GM12874 (cell line): Measurements from ENCODE around the gene ARSI.

Experiments
- CTCF ChIP-seq: IDR thresholded peaks from 2 replicates; pipeline ENCODE4 v1.5.1; 2011; ENCODE audit warnings: low read depth, mild to moderate bottlenecking, control low read depth, low read length, moderate library complexity; ENCODE audit not compliant: insufficient read depth

ARSI gene

GRCh38 chr5:150302301-150303069 is at the start of gene ARSI:
Gene ARSI, minus strand, starts transcription at chr5:150302905. Its CDS starts 532 bp downstream, at chr5:150302373.
- TF ChIP-seq CTCF, result no peak

- peak; percentile 71 for TF ChIP-seq CTCF
Measured at GRCh38 chr5:150350524-150351344, 48.0 kb upstream of the ARSI start.

- TF ChIP-seq CTCF, result no peak
Measured at GRCh38 chr5:150349681-150350275, 47.1 kb upstream of the ARSI start.

GRCh38 chr5:150347451-150347850 is 44.7 kb upstream of the ARSI start:
- no peak for TF ChIP-seq CTCF

- TF ChIP-seq CTCF, result no peak
Measured at GRCh38 chr5:150347003-150347402, 44.3 kb upstream of the ARSI start.

GRCh38 chr5:150346592-150346991 is 43.9 kb upstream of the ARSI start:
- no peak for TF ChIP-seq CTCF

- TF ChIP-seq CTCF, result no peak
Measured at GRCh38 chr5:150345716-150346115, 43.0 kb upstream of the ARSI start.
